DMS53 (cell line): Measurements from ENCODE around the gene ST3GAL3.
A peak's percentile ranks its signal among the peaks of the same experiment; 100 is the strongest.

Source experiments
- DNase-seq: peaks from one replicate; lab custom pipeline; 2025; lab: John Stamatoyannopoulos, UW

Gene ST3GAL3

GRCh38 chr1:43851561-43852338, 144.4 kb downstream of the ST3GAL3 start:
- no peak for DNase-seq

GRCh38 chr1:43853161-43853921, 146.0 kb downstream of the ST3GAL3 start:
- DNase-seq, result peak; percentile 47

GRCh38 chr1:43854473-43854872, 147.1 kb downstream of the ST3GAL3 start:
- no peak for DNase-seq

GRCh38 chr1:43856188-43856587, 148.9 kb downstream of the ST3GAL3 start:
- no peak for DNase-seq

- DNase-seq, result no peak
These were observed 149.8 kb downstream of the ST3GAL3 start for GRCh38 chr1:43857163-43857562.

- DNase-seq, result no peak
These were observed 151.0 kb downstream of the ST3GAL3 start for GRCh38 chr1:43858324-43858723.

- no peak for DNase-seq
These were observed 154.0 kb downstream of the ST3GAL3 start for GRCh38 chr1:43861337-43861736.

GRCh38 chr1:43861988-43862735, 154.8 kb downstream of the ST3GAL3 start:
- no peak for DNase-seq

- no peak for DNase-seq
These were observed 157.0 kb downstream of the ST3GAL3 start for GRCh38 chr1:43864111-43865045.

- no peak for DNase-seq
These were observed 158.9 kb downstream of the ST3GAL3 start for GRCh38 chr1:43866201-43866600.

- DNase-seq, result no peak
These were observed 160.8 kb downstream of the ST3GAL3 start for GRCh38 chr1:43867976-43868740.

GRCh38 chr1:43868741-43869067, 161.4 kb downstream of the ST3GAL3 start:
- DNase-seq, result no peak

- no peak for DNase-seq
These were observed 163.0 kb downstream of the ST3GAL3 start for GRCh38 chr1:43870306-43870705.

- DNase-seq, result no peak
These were observed 164.0 kb downstream of the ST3GAL3 start for GRCh38 chr1:43871181-43871910.

GRCh38 chr1:43872280-43872679, 164.9 kb downstream of the ST3GAL3 start:
- no peak for DNase-seq

GRCh38 chr1:43873851-43874250, 166.5 kb downstream of the ST3GAL3 start:
- no peak for DNase-seq

- no peak for DNase-seq
These were observed 167.4 kb downstream of the ST3GAL3 start for GRCh38 chr1:43874716-43875115.

GRCh38 chr1:43875331-43875730, 168.0 kb downstream of the ST3GAL3 start:
- no peak for DNase-seq

GRCh38 chr1:43877101-43877500, 169.8 kb downstream of the ST3GAL3 start:
- no peak for DNase-seq

- DNase-seq, result no peak
These were observed 171.1 kb downstream of the ST3GAL3 start for GRCh38 chr1:43878440-43878839.
